SU-DHL-6 (cell line): Measurements from ENCODE around the gene NPIPA1.
"Not testable (repeated sequence)": the region's sequence is repeated elsewhere in the genome, so short reads cannot be mapped to it uniquely, and the experiment has no call there.

ENCODE experiments used
- H2AFZ ChIP-seq: fragments of 200-600 bp; sonication (generic); 2 replicates; pipeline ENCODE4 v1.6.1; 2014; ENCODE audit warnings: low read depth, mild to moderate bottlenecking, moderate library complexity, mixed read lengths, antibody characterized with exemption, low read length; ENCODE audit not compliant: severe bottlenecking
- H3F3A ChIP-seq: fragments of 200-600 bp; shearing (Covaris generic); 2 replicates; pipeline ENCODE4 v1.6.0; 2016; ENCODE audit warnings: antibody characterized with exemption, mild to moderate bottlenecking; ENCODE audit not compliant: insufficient read depth
- H3K27ac ChIP-seq: fragments of 200-600 bp; sonication (generic); 2 replicates; pipeline ENCODE4 v1.5.1; 2016; ENCODE audit warnings: low read depth, mild to moderate bottlenecking, low read length, moderate library complexity, mixed read lengths
- H3K27me3 ChIP-seq: fragments of 200-600 bp; sonication (generic), shearing (Covaris generic); 2 replicates; pipeline ENCODE4 v1.6.0; 2014; ENCODE audit warnings: mild to moderate bottlenecking, low read length
- H3K36me3 ChIP-seq: fragments of 200-600 bp; sonication (generic); 2 replicates; pipeline ENCODE4 v1.6.1; 2014; ENCODE audit warnings: mild to moderate bottlenecking, low read length, mixed read lengths
- H3K4me2 ChIP-seq: fragments of 300-600, 200-600 bp; shearing (Covaris generic), sonication (generic); 2 replicates; pipeline ENCODE4 v1.6.0; 2014; ENCODE audit warnings: low read length, low read depth, mild to moderate bottlenecking; ENCODE audit not compliant: poor library complexity, severe bottlenecking
- H3K4me3 ChIP-seq: fragments of 200-600 bp; sonication (generic); 2 replicates; pipeline ENCODE4 v1.5.1; 2014; ENCODE audit warnings: antibody characterized with exemption, low read length, mild to moderate bottlenecking, mixed read lengths; ENCODE audit not compliant: insufficient read depth, poor library complexity, severe bottlenecking
- H3K79me2 ChIP-seq: fragments of 200-600 bp; sonication (generic); 2 replicates; pipeline ENCODE4 v1.6.1; 2014; ENCODE audit warnings: mild to moderate bottlenecking, low read length, moderate library complexity; ENCODE audit not compliant: insufficient read depth
- H3K9ac ChIP-seq: fragments of 200-600 bp; sonication (generic); 2 replicates; pipeline ENCODE4 v1.7.0; 2014; ENCODE audit warnings: mild to moderate bottlenecking, low read length
- H3K9me2 ChIP-seq: fragments of 200-600 bp; sonication (generic); replicated peaks from 2 replicates; pipeline ENCODE4 v1.6.1; 2014; ENCODE audit warnings: low read length; ENCODE audit not compliant: insufficient read depth
- H3K9me3 ChIP-seq: fragments of 200-600 bp; sonication (generic); 2 replicates; pipeline ENCODE4 v1.6.1; 2014; ENCODE audit warnings: low read length, mixed read lengths; ENCODE audit not compliant: insufficient read depth
- H4K20me1 ChIP-seq: fragments of 200-600 bp; sonication (generic); 2 replicates; pipeline ENCODE4 v1.6.1; 2014; ENCODE audit warnings: low read depth, mild to moderate bottlenecking, antibody characterized with exemption, low read length, moderate library complexity, mixed read lengths

Gene NPIPA1

DNA sequence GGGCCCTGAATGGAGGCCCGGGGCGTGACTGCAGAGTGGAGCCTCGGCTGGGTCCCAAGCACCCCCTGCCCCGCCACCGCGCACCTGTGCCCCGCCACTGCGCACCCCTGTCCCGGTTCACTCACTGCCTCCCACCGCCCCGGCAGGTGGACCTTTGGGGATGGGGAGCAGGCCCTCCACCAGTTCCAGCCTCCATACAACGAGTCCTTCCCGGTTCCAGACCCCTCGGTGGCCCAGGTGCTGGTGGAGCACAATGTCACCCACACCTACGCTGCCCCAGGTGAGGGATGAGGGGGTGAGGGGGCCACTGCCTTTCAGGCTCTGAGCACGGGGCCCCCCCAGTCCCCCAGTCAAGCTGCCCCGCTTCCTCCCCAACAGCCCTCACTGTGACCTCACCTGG, 12.9 kb upstream of the NPIPA1 start:
- H3K9ac ChIP-seq, H3K4me3 ChIP-seq, H3F3A ChIP-seq, H2AFZ ChIP-seq, H3K27ac ChIP-seq, H3K36me3 ChIP-seq, H3K9me2 ChIP-seq, H3K79me2 ChIP-seq, H3K9me3 ChIP-seq, H3K4me2 ChIP-seq, H4K20me1 ChIP-seq, H3K27me3 ChIP-seq: not testable (repeated sequence)

DNA sequence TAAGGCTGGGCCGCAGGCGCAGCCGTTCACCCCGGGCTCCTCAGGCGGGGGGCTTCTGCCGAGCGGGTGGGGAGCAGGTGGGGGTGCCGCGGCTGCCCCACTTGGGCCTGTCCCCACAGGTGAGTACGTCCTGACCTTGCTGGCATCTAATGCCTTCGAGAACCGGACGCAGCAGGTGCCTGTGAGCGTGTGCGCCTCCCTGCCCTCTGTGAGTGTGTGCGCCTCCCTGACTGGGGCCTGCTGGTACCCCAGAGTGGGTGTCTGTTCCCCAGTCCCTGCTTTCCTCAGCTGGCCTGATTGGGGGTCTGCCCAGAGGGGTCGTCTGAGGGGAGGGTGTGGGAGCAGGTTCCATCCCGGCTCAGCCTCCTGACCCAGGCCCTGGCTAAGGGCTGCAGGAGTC, 12.3 kb upstream of the NPIPA1 start:
- H4K20me1 ChIP-seq, H3K27ac ChIP-seq, H3K4me3 ChIP-seq, H3F3A ChIP-seq, H3K27me3 ChIP-seq, H3K79me2 ChIP-seq, H3K9me3 ChIP-seq, H3K36me3 ChIP-seq, H3K9me2 ChIP-seq, H3K9ac ChIP-seq, H2AFZ ChIP-seq, H3K4me2 ChIP-seq: not testable (repeated sequence)

DNA sequence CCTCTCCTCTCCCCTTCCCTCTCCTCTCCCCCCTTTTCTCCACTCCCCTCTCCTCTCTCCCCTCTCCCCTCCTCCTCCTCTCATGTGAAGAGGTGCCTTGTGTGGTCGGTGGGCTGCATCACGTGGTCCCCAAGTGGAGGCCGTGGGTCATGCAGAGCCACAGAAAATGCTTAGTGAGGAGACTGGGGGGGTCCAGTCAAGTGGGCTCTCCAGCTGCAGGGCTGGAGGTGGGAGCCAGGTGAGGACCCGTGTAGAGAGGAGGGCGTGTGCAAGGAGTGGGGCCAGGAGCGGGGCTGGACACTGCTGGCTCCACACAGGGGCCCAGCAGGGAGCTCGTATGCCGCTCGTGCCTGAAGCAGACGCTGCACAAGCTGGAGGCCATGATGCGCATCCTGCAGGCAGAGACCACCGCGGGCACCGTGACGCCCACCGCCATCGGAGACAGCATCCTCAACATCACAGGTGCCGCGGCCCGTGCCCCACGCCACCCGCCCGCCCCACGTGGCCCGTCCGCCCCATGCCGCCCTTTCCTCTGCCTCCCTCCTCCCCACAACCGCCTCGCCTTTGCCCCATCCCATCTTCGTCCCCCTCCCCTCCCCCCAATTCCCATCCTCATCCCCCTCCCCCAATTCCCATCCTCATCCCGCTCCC, 9.1 kb upstream of the NPIPA1 start:
- not testable (repeated sequence) for H3K36me3 ChIP-seq, H2AFZ ChIP-seq, H3K4me3 ChIP-seq, H3K9me2 ChIP-seq, H4K20me1 ChIP-seq, H3F3A ChIP-seq, H3K27ac ChIP-seq, H3K9ac ChIP-seq, H3K79me2 ChIP-seq, H3K27me3 ChIP-seq, H3K9me3 ChIP-seq, H3K4me2 ChIP-seq

DNA sequence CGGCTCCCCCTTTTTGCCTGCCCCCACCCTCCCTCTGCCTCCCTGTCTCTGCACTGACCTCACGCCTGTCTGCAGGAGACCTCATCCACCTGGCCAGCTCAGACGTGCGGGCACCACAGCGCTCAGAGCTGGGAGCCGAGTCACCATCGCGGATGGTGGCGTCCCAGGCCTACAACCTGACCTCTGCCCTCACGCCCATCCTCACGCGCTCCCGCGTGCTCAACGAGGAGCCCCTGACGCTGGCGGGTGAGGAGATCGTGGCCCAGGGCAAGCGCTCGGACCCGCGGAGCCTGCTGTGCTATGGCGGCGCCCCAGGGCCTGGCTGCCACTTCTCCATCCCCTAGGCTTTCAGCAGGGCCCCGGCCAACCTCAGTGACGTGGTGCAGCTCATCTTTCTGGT, 8.1 kb upstream of the NPIPA1 start:
- H2AFZ ChIP-seq, H3K4me3 ChIP-seq, H3K9ac ChIP-seq, H3K79me2 ChIP-seq, H3F3A ChIP-seq, H3K36me3 ChIP-seq, H3K27ac ChIP-seq, H3K4me2 ChIP-seq, H3K27me3 ChIP-seq, H4K20me1 ChIP-seq, H3K9me2 ChIP-seq, H3K9me3 ChIP-seq: not testable (repeated sequence)

DNA sequence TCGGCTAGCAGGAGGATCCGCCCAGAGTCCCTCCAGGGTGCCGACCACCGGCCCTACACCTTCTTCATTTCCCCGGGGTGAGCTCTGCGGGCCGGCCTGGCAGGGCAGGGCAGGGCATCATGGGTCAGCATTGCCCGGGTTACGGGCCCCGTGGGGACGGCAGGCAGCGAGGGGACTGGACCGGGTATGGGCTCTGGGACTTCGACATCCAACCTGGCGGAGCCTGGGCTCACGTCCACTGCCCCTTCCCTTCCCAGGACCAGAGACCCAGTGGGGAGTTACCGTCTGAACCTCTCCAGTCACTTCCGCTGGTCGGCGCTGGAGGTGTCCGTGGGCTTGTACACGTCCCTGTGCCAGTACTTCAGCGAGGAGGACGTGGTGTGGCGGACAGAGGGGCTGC, 7.0 kb upstream of the NPIPA1 start:
- not testable (repeated sequence) for H3K36me3 ChIP-seq, H3K9ac ChIP-seq, H3K27ac ChIP-seq, H3K9me3 ChIP-seq, H3K4me3 ChIP-seq, H3K27me3 ChIP-seq, H3F3A ChIP-seq, H3K9me2 ChIP-seq, H3K79me2 ChIP-seq, H3K4me2 ChIP-seq, H4K20me1 ChIP-seq, H2AFZ ChIP-seq

DNA sequence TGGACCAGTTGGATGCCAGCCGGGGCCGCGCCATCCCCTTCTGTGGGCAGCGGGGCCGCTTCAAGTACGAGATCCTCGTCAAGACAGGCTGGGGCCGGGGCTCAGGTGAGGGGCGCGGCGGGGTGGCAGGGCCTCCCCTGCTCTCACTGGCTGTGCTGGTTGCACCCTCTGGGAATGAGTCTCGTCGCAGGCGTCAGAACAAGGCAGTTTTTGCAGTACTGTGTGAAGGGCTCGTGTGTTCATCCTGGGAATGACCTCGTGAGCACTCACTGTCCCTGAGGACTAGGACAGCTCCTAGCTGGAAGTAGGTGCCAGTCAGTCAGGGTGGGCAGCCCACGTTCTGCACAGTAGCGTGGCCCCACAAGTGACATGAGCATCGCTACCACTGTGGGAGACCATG, 6.3 kb upstream of the NPIPA1 start:
- H2AFZ ChIP-seq, H3K27me3 ChIP-seq, H3K4me2 ChIP-seq, H3K9me3 ChIP-seq, H3K9ac ChIP-seq, H3K36me3 ChIP-seq, H3K27ac ChIP-seq, H3K9me2 ChIP-seq, H3K4me3 ChIP-seq, H3K79me2 ChIP-seq, H3F3A ChIP-seq, H4K20me1 ChIP-seq: not testable (repeated sequence)

DNA sequence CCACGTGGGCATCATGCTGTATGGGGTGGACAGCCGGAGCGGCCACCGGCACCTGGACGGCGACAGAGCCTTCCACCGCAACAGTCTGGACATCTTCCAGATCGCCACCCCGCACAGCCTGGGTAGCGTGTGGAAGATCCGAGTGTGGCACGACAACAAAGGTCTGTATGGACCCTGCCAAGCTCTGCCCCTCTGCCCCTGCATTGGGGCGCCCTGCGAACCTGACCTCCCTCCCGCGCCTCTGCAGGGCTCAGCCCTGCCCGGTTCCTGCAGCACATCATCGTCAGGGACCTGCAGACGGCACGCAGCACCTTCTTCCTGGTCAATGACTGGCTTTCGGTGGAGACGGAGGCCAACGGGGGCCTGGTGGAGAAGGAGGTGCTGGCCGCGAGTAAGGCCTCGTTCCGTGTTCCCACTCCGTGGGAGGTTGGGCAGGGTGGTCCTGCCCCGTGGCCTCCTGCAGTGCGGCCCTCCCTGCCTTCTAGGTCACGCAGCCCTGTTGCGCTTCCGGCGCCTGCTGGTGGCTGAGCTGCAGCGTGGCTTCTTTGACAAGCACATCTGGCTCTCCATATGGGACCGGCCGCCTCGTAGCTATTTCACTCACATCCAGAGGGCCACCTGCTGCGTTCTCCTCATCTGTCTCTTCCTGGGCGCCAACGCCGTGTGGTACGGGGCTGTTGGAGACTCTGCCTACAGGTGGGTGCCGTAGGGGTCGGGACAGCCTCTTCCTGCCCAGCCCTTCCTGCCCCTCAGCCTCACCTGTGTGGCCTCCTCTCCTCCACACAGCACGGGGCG, 4.5 kb upstream of the NPIPA1 start:
- not testable (repeated sequence) for H4K20me1 ChIP-seq, H2AFZ ChIP-seq, H3K36me3 ChIP-seq, H3K4me2 ChIP-seq, H3F3A ChIP-seq, H3K27me3 ChIP-seq, H3K79me2 ChIP-seq, H3K4me3 ChIP-seq, H3K9me2 ChIP-seq, H3K9me3 ChIP-seq, H3K27ac ChIP-seq, H3K9ac ChIP-seq

DNA sequence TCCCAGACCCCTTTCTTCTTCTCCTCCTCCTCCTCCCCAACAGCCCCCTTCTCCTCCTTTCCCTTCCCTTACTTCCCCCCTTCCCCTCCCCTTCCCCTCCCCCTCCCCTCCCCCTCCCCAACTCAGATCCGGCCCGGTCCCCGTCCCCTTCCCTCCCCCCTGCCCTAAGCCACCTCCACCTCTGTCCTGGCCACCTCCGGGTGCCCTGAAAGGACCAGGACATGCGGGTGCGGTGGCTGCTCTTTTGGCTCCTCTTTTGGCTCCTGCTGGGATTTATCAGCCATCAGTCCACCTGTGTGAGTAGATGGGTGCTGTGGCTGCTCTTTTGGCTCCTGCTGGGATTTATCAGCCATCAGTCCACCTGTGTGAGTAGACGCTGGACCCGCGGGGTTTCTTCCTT, 751 bp downstream of the NPIPA1 start:
- not testable (repeated sequence) for H3K4me2 ChIP-seq, H3K9me2 ChIP-seq, H3K9me3 ChIP-seq, H3K9ac ChIP-seq, H3K4me3 ChIP-seq, H2AFZ ChIP-seq, H3F3A ChIP-seq, H3K27ac ChIP-seq, H3K27me3 ChIP-seq, H3K79me2 ChIP-seq, H3K36me3 ChIP-seq, H4K20me1 ChIP-seq
